H9 (cell line): Measurements from ENCODE around the gene MIEF1. TPM values are rescaled to one million over a fixed set of nuclear protein-coding genes. Genes with fewer than 3 reads are reported as not detected.

Experiments used
- DNase-seq: peaks from one replicate; pipeline ENCODE4 v3.0.0-alpha.2; 2017
- H2AFZ ChIP-seq: one replicate; pipeline ENCODE4 v1.6.1; 2013; ENCODE audit warnings: mild to moderate bottlenecking, low read length, control low read depth, moderate library complexity
- H2AK5ac ChIP-seq: 2 replicates; pipeline ENCODE4 v1.6.1; 2013; ENCODE audit warnings: low read length, control low read depth, mixed read lengths; ENCODE audit not compliant: insufficient read length
- H2BK120ac ChIP-seq: one replicate; pipeline ENCODE4 v1.6.1; 2013; ENCODE audit warnings: low read depth, mild to moderate bottlenecking, low read length, control low read depth, inconsistent platforms; ENCODE audit not compliant: poor library complexity, severe bottlenecking
- H2BK12ac ChIP-seq: 2 replicates; pipeline ENCODE4 v1.6.1; 2013; ENCODE audit warnings: low read length, control low read depth, mixed read lengths, low read depth; ENCODE audit not compliant: insufficient read length
- H2BK15ac ChIP-seq: 2 replicates; pipeline ENCODE4 v1.6.1; 2013; ENCODE audit warnings: low read depth, low read length, control low read depth
- H2BK20ac ChIP-seq: one replicate; pipeline ENCODE4 v1.6.1; 2013; ENCODE audit warnings: low read depth, mild to moderate bottlenecking, low read length, control low read depth, inconsistent platforms; ENCODE audit not compliant: poor library complexity, severe bottlenecking
- H2BK5ac ChIP-seq: 2 replicates; pipeline ENCODE4 v1.6.1; 2013; ENCODE audit warnings: low read length, control low read depth, mixed read lengths; ENCODE audit not compliant: insufficient read length
- H3K14ac ChIP-seq: 2 replicates; pipeline ENCODE4 v1.6.1; 2013; ENCODE audit warnings: low read length, control low read depth; ENCODE audit not compliant: insufficient read depth
- H3K18ac ChIP-seq: 2 replicates; pipeline ENCODE4 v1.6.1; 2013; ENCODE audit warnings: low read depth, mild to moderate bottlenecking, mixed read lengths, low read length, control low read depth; ENCODE audit not compliant: insufficient read length
- H3K23ac ChIP-seq: 2 replicates; pipeline ENCODE4 v1.6.1; 2013; ENCODE audit warnings: low read length, control low read depth, mixed read lengths, low read depth; ENCODE audit not compliant: insufficient read length
- H3K23me2 ChIP-seq: 2 replicates; pipeline ENCODE4 v1.6.1; 2013; ENCODE audit warnings: low read depth, mild to moderate bottlenecking, mixed read lengths, low read length, control low read depth; ENCODE audit not compliant: insufficient read length, poor library complexity, severe bottlenecking
- H3K27ac ChIP-seq: 2 replicates; pipeline ENCODE4 v1.5.1; 2013; ENCODE audit warnings: low read length, control low read depth, mixed read lengths, low read depth; ENCODE audit not compliant: insufficient read length
- H3K27me3 ChIP-seq: 2 replicates; pipeline ENCODE4 v1.6.1; 2013; ENCODE audit warnings: low read length, control low read depth, inconsistent platforms; ENCODE audit not compliant: insufficient read depth
- H3K4ac ChIP-seq: 2 replicates; pipeline ENCODE4 v1.6.1; 2013; ENCODE audit warnings: low read depth, mild to moderate bottlenecking, control low read depth, inconsistent platforms, low read length, moderate library complexity
- H3K4me1 ChIP-seq: 2 replicates; pipeline ENCODE4 v1.6.1; 2013; ENCODE audit warnings: low read length, control low read depth, inconsistent platforms; ENCODE audit not compliant: insufficient read depth
- H3K4me2 ChIP-seq: 2 replicates; pipeline ENCODE4 v1.6.1; 2013; ENCODE audit warnings: low read length, control low read depth, mixed read lengths; ENCODE audit not compliant: insufficient read length, insufficient read depth
- H3K56ac ChIP-seq: 2 replicates; pipeline ENCODE4 v1.6.1; 2013; ENCODE audit warnings: low read depth, mild to moderate bottlenecking, mixed read lengths, low read length, control low read depth; ENCODE audit not compliant: insufficient read length
- H3K79me1 ChIP-seq: 2 replicates; pipeline ENCODE4 v1.6.1; 2013; ENCODE audit warnings: low read depth, mild to moderate bottlenecking, moderate library complexity, low read length, control low read depth, inconsistent platforms; ENCODE audit not compliant: insufficient read depth, poor library complexity, severe bottlenecking
- H3K79me2 ChIP-seq: 2 replicates; pipeline ENCODE4 v1.6.1; 2013; ENCODE audit warnings: low read length, control low read depth, inconsistent platforms; ENCODE audit not compliant: insufficient read depth
- H3K9ac ChIP-seq: 2 replicates; pipeline ENCODE4 v1.6.1; 2013; ENCODE audit warnings: low read length, control low read depth, mixed read lengths; ENCODE audit not compliant: insufficient read length; ENCODE audit errors: extremely low read depth
- H3K9me3 ChIP-seq: one replicate; pipeline ENCODE4 v1.6.1; 2013; ENCODE audit warnings: low read depth, low read length, inconsistent platforms; ENCODE audit not compliant: control insufficient read depth
- H3T11ph ChIP-seq: one replicate; pipeline ENCODE4 v1.6.1; 2013; ENCODE audit warnings: mild to moderate bottlenecking, low read length, control low read depth, inconsistent platforms
- H4K20me1 ChIP-seq: one replicate; pipeline ENCODE4 v1.6.1; 2013; ENCODE audit not compliant: control insufficient read depth, insufficient read length, insufficient read depth
- H4K5ac ChIP-seq: 2 replicates; pipeline ENCODE4 v1.6.1; 2013; ENCODE audit warnings: low read depth, mild to moderate bottlenecking, mixed read lengths, low read length, control low read depth; ENCODE audit not compliant: insufficient read length
- H4K8ac ChIP-seq: replicated peaks from 2 replicates; pipeline ENCODE4 v1.6.1; 2013; ENCODE audit warnings: low read length, control low read depth, mixed read lengths, low read depth; ENCODE audit not compliant: insufficient read length
- H4K91ac ChIP-seq: 2 replicates; pipeline ENCODE4 v1.6.1; 2013; ENCODE audit warnings: low read depth, mild to moderate bottlenecking, moderate library complexity, mixed read lengths, low read length, control low read depth; ENCODE audit not compliant: insufficient read length
- H3K27ac Mint-ChIP-seq, 3 experiments: 2 replicates in 2 of 3; 3 replicates in 1 of 3; pipeline ENCODE4 v1.8.0; 2020 to 2021; ENCODE audit warnings: mixed read lengths in 3 of 3, mild to moderate bottlenecking in 1 of 3, moderate library complexity in 1 of 3
- H3K27me3 Mint-ChIP-seq: 2 replicates; pipeline ENCODE4 v1.8.0; 2021; ENCODE audit warnings: low read depth, mild to moderate bottlenecking, moderate library complexity, mixed read lengths
- H3K36me3 Mint-ChIP-seq, 3 experiments: 2 replicates in 2 of 3; 3 replicates in 1 of 3; pipeline ENCODE4 v1.8.0; 2020 to 2021; ENCODE audit warnings: low read depth in 3 of 3, mixed read lengths in 3 of 3; ENCODE audit not compliant: insufficient read depth in 1 of 3
- H3K4me1 Mint-ChIP-seq, 2 experiments: 2 replicates each; pipeline ENCODE4 v1.8.0; 2020; ENCODE audit warnings: mixed read lengths in 2 of 2
- H3K4me3 Mint-ChIP-seq, 2 experiments: 2 replicates in 1 of 2; 3 replicates in 1 of 2; pipeline ENCODE4 v1.8.0; 2020 to 2021; ENCODE audit warnings: mild to moderate bottlenecking in 2 of 2, mixed read lengths in 2 of 2, moderate library complexity in 1 of 2
- H3K9me3 Mint-ChIP-seq, 2 experiments: 2 replicates in 1 of 2; 3 replicates in 1 of 2; pipeline ENCODE4 v1.8.0; 2020; ENCODE audit warnings: mild to moderate bottlenecking in 2 of 2, mixed read lengths in 2 of 2, moderate library complexity in 1 of 2
- WGBS: extraction: QIAGEN DNeasy Blood & Tissue Kit; methylation state at CpG from one replicate; pipeline ENCODE4 v1.1.7; 2013; ENCODE audit warnings: missing lambda C conversion rate, low lambda C conversion rate, mixed read lengths; ENCODE audit not compliant: insufficient read length; ENCODE audit errors: extremely low coverage; 5-methylcytosine and 5-hydroxymethylcytosine counted together
- total RNA-seq: library from RNA; stranded (reverse); gene quantifications from 2 replicates; pipeline ENCODE4 v1.2.1, GENCODE V29; 2021
- TF ChIP-seq, protein P1 (sequence below): fragments of 200-600 bp; sonication (generic); conservative IDR thresholded peaks from 3 replicates; pipeline ENCODE4 v1.8.0; 2021; ENCODE audit warnings: antibody characterized with exemption, mild to moderate bottlenecking

MIEF1 gene
- total RNA-seq, 1 experiment from 2014 or later, result 32.6 TPM

DNA sequence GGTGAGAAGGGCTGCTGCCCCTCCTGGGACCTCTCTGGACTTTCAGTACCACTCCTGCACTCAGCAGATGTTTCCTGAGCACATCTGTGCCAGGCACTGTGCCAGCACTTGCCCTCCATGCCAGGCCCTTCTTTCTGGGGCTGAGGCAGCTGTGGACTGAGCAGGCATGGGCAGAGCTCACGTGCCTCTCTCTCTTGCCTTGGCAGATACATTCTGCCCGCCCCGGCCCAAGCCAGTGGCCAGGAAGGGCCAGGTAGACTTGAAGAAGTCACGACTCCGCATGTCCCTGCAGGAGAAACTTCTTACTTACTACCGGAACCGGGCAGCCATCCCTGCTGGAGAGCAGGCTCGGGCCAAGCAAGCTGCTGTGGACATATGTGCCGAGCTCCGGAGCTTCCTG, 9.9 kb downstream of the MIEF1 start:
- peaks cover 4 to 5% of the 10 kb centered on the region in 2 experiments; a peak in 3 of 4 replicates for H3K4me1 Mint-ChIP-seq
- H3K4me2 ChIP-seq, result no peak overlapping the region
- H2AK5ac ChIP-seq, result no peak overlapping the region
- H3K4ac ChIP-seq, result no peak overlapping the region
- WGBS, result no CpG with 5 or more reads among the region's 10 CpGs
- no peak overlapping the region for H3K9ac ChIP-seq
- H3K18ac ChIP-seq, result no peak overlapping the region
- no peak overlapping the region for H3T11ph ChIP-seq
- H2BK12ac ChIP-seq, result no peak overlapping the region
- no peak overlapping the region for H2BK5ac ChIP-seq
- H3K23ac ChIP-seq, result no peak overlapping the region
- no peak overlapping the region for H2AFZ ChIP-seq
- TF ChIP-seq, protein P1, sequence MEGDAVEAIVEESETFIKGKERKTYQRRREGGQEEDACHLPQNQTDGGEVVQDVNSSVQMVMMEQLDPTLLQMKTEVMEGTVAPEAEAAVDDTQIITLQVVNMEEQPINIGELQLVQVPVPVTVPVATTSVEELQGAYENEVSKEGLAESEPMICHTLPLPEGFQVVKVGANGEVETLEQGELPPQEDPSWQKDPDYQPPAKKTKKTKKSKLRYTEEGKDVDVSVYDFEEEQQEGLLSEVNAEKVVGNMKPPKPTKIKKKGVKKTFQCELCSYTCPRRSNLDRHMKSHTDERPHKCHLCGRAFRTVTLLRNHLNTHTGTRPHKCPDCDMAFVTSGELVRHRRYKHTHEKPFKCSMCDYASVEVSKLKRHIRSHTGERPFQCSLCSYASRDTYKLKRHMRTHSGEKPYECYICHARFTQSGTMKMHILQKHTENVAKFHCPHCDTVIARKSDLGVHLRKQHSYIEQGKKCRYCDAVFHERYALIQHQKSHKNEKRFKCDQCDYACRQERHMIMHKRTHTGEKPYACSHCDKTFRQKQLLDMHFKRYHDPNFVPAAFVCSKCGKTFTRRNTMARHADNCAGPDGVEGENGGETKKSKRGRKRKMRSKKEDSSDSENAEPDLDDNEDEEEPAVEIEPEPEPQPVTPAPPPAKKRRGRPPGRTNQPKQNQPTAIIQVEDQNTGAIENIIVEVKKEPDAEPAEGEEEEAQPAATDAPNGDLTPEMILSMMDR, result no peak
- no peak overlapping the region for H2BK120ac ChIP-seq
- no peaks in the 10 kb centered on the region for H3K79me1 ChIP-seq
- H3K79me2 ChIP-seq, result no peaks in the 10 kb centered on the region
- DNase-seq, result no peak
- peaks cover 100% of the 10 kb centered on the region for H3K27me3 Mint-ChIP-seq
- H3K56ac ChIP-seq, result no peak overlapping the region
- H4K91ac ChIP-seq, result no peak overlapping the region
- no peaks in the 10 kb centered on the region for H3K23me2 ChIP-seq
- peaks cover 37% of the 10 kb centered on the region; the same call in 1 of the 2 replicates for H3K27me3 ChIP-seq
- H2BK15ac ChIP-seq, result no peak overlapping the region
- no peak overlapping the region for H3K27ac ChIP-seq
- H3K27ac Mint-ChIP-seq, result no peak overlapping the region
- H3K9me3 Mint-ChIP-seq, result no peaks in the 10 kb centered on the region; a peak in 2 of 5 replicates
- H3K36me3 Mint-ChIP-seq, result peaks cover 70 to 96% (median 75%) of the 10 kb centered on the region in 3 experiments
- H3K4me1 ChIP-seq, result no peaks in the 10 kb centered on the region
- H2BK20ac ChIP-seq, result no peak overlapping the region
- no peaks in the 10 kb centered on the region for H4K20me1 ChIP-seq
- H4K5ac ChIP-seq, result no peak overlapping the region
- H3K4me3 Mint-ChIP-seq, result no peak overlapping the region
- H3K14ac ChIP-seq, result no peak overlapping the region
- H3K9me3 ChIP-seq, result no peaks in the 10 kb centered on the region
- no peak overlapping the region for H4K8ac ChIP-seq
